Caki2 (cell line): ENCODE data around the gene ZNF587. TPM values are rescaled to one million over a fixed set of nuclear protein-coding genes. Genes with fewer than 3 reads are reported as not detected.
"Not testable (repeated sequence)": the region's sequence is repeated elsewhere in the genome, so short reads cannot be mapped to it uniquely, and the experiment has no call there.

ENCODE experiments used
- DNase-seq: peaks from one replicate; pipeline ENCODE4 v3.0.0-alpha.2; 2015; ENCODE audit warnings: low read depth
- in situ Hi-C: cut with HindIII; loops from 2 replicates; pipeline ENCODE4 v1.10.0; 2016; ENCODE audit warnings: low sequenced_read_pairs, low pct_unique_long_range_greater_than_20kb, mixed read lengths
- total RNA-seq: library from RNA; depleted of rRNA; stranded (reverse); fragments of >200 nt; shearing (Covaris generic); gene quantifications from 2 replicates; pipeline ENCODE4 v1.2.3, GENCODE V29; 2014; ENCODE audit warnings: low replicate concordance

The ZNF587 gene
- total RNA-seq, 1 experiment from 2014 or later, result 29.5 TPM

GRCh38 chr19:57867868-57868492 is 18.3 kb downstream of the ZNF587 start:
- no peak for DNase-seq
- in situ Hi-C loops, result no loop called here

GRCh38 chr19:57869655-57870054 is 20.0 kb downstream of the ZNF587 start:
- in situ Hi-C loops, DNase-seq: not testable (repeated sequence)

GRCh38 chr19:57870225-57870624 is 20.6 kb downstream of the ZNF587 start:
- no peak for DNase-seq
- in situ Hi-C loops, result no loop called here

- no peak for DNase-seq
- in situ Hi-C loops, result no loop called here
Measured at GRCh38 chr19:57872450-57872849, 22.8 kb downstream of the ZNF587 start.

GRCh38 chr19:57873883-57874799 is 24.5 kb downstream of the ZNF587 start:
- in situ Hi-C loops, result not testable (repeated sequence)

GRCh38 chr19:57886046-57886445 is 36.4 kb downstream of the ZNF587 start:
- no peak for DNase-seq
- in situ Hi-C loops, result no loop called here

More at GRCh38 chr19:57873883-57874799, 24.5 kb downstream of the ZNF587 start:
- not testable (repeated sequence) for DNase-seq

GRCh38 chr19:57887195-57887941 is 37.7 kb downstream of the ZNF587 start:
- in situ Hi-C loops, result no loop called here
- DNase-seq, result no peak

- DNase-seq, result no peak
- in situ Hi-C loops, result no loop called here
Measured at GRCh38 chr19:57888107-57888559, 38.5 kb downstream of the ZNF587 start.

GRCh38 chr19:57888560-57889231 is 39.0 kb downstream of the ZNF587 start, which contains the start of gene ZNF814:
ZNF814 (minus strand) TSS chr19:57889037; CDS start chr19:57888802, 235 bp downstream.
- in situ Hi-C loops, result no loop called here
- no peak for DNase-seq

GRCh38 chr19:57890706-57891105 is 41.0 kb downstream of the ZNF587 start:
- DNase-seq, in situ Hi-C loops: not testable (repeated sequence)

- no peak for DNase-seq
- in situ Hi-C loops, result no loop called here
Measured at GRCh38 chr19:57900311-57900710, 50.7 kb downstream of the ZNF587 start.

- in situ Hi-C loops, result no loop called here
- DNase-seq, result no peak
Measured at GRCh38 chr19:57903618-57904184, 54.0 kb downstream of the ZNF587 start.

- in situ Hi-C loops, result no loop called here
- DNase-seq, result no peak
Measured at GRCh38 chr19:57905258-57905657, 55.6 kb downstream of the ZNF587 start.

- DNase-seq, result no peak
- in situ Hi-C loops, result no loop called here
Measured at GRCh38 chr19:57907394-57907793, 57.7 kb downstream of the ZNF587 start.

GRCh38 chr19:57914531-57914930 is 64.9 kb downstream of the ZNF587 start:
- no peak for DNase-seq
- in situ Hi-C loops, result no loop called here
